ENCODE data around the gene IKZF3.

IKZF3 gene

DNA sequence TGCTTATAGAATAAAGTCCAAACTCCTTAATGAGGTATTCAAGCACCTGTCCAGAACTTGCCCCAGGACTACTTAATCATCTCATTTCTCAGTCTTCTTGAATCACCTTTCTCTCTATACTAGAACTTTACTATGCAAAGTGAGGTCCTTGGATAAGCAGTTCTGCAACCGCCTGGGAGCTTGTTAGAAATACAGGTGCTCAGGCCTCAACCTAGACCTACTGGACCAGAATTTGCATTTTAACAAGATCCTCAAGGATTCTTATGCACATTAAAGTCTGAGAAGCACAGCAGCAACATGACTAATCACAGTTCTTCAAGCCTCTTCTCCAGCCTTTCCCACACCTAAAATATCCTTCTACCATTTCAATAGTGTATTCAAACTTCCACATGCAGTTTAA lies 64.7 kb downstream of the IKZF3 start:
- Histone ChIP-seq H2AFZ (ENCODE audit: low read depth, low read length) (no peak overlapping the region), H3K9me3 (ENCODE audit: low read length) (no peaks in the 10 kb centered on the region), H3K4me1 (ENCODE audit: insufficient read depth, low read length) (no peaks in the 10 kb centered on the region), H3K36me3 (ENCODE audit: insufficient read depth, low read length) (no peaks in the 10 kb centered on the region), H3K4me3 (ENCODE audit: low read length) (no peak overlapping the region), H3K27me3 (ENCODE audit: insufficient read depth, low read length) (peaks cover 13% of the 10 kb centered on the region)

DNA sequence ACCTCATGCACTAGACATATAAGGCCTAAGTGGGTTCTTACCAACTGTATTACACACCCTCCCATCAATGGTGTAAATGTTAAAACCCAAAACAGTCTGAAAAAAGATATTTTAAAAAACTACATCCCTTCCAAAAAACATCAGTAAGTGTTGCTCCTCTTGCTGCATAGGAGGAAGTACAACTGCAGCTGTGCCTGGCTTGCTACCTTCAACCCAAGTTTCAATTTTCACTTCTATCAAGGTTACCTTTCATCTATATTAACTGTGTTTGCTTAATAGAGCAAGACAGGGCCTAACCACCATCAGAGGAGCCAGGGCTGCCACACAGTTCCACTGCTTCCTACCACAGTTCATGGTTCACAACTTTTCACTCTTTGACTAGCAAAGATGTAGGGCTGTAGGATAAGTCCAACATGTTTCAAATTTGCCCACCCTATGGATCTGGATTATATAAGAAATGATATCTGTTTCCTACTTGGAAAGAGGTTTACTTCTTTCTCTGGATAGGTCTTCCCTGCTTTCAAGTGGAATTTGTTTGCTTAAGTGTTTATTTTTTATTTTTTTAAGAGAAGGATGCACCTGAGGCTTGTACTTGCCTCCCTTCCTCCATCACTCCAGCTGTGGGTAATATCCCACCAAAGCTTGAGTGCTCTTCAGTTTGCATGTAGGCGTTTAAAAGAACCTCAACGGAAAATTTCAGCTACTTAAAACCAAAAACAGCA lies 69.7 kb downstream of the IKZF3 start:
- Histone ChIP-seq H3K4me1 (ENCODE audit: insufficient read depth, low read length) (no peaks in the 10 kb centered on the region), H3K9me3 (ENCODE audit: low read length) (no peaks in the 10 kb centered on the region), H3K36me3 (ENCODE audit: insufficient read depth, low read length) (no peaks in the 10 kb centered on the region), H3K4me3 (ENCODE audit: low read length) (no peak overlapping the region), H2AFZ (ENCODE audit: low read depth, low read length) (no peak overlapping the region), H3K27me3 (ENCODE audit: insufficient read depth, low read length) (peaks cover 25% of the 10 kb centered on the region)

DNA sequence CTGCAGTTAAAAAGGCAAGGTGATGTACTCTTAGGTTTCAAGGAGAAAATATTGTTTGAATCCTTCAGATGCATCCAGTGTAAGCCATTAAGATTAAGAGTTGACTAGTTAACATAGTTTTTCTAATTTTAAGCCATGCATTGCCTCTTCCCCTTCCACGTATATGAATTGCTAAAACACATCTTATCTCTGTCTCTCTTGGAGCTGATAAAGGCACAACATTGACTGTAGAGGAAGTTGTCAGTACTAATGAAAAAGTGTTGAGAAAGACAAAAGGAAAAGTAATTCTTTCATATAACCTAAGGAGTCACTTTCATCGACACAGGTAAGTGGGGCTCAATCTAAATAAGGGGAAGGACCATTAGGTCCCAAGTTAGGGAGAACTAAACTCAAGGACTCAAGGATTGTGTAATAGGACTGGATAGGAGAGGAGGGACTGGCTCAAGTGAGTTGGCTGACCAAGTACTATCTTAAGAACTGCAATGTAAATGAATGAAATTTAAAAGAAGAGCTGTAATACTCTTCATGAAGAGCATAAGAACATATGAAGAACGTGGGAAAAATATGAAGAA lies 70.7 kb downstream of the IKZF3 start:
- H3K9me3 ChIP-seq (ENCODE audit: low read length): no peaks in the 10 kb centered on the region
- H3K27me3 ChIP-seq (ENCODE audit: insufficient read depth, low read length): peaks cover 23% of the 10 kb centered on the region
- H3K4me3 ChIP-seq (ENCODE audit: low read length): no peak overlapping the region
- H3K36me3 ChIP-seq (ENCODE audit: insufficient read depth, low read length): no peaks in the 10 kb centered on the region
- no peaks in the 10 kb centered on the region for H3K4me1 ChIP-seq (ENCODE audit: insufficient read depth, low read length)
- no peak overlapping the region for H2AFZ ChIP-seq (ENCODE audit: low read depth, low read length)

GRCh38 chr17:39792526-39793221 lies 71.4 kb downstream of the IKZF3 start:
- peaks cover 23% of the 10 kb centered on the region for H3K27me3 ChIP-seq (ENCODE audit: insufficient read depth, low read length)
- no peaks in the 10 kb centered on the region for H3K9me3 ChIP-seq (ENCODE audit: low read length)
- no peaks in the 10 kb centered on the region for H3K36me3 ChIP-seq (ENCODE audit: insufficient read depth, low read length)
- no peaks in the 10 kb centered on the region for H3K4me1 ChIP-seq (ENCODE audit: insufficient read depth, low read length)
- no peak overlapping the region for H3K4me3 ChIP-seq (ENCODE audit: low read length)
- no peak overlapping the region for H2AFZ ChIP-seq (ENCODE audit: low read depth, low read length)

- no peaks in the 10 kb centered on the region for H3K9me3 ChIP-seq (ENCODE audit: low read length)
- no peak overlapping the region for H2AFZ ChIP-seq (ENCODE audit: low read depth, low read length)
- no peaks in the 10 kb centered on the region for H3K4me1 ChIP-seq (ENCODE audit: insufficient read depth, low read length)
- H3K27me3 ChIP-seq (ENCODE audit: insufficient read depth, low read length): peaks cover 23% of the 10 kb centered on the region
- H3K4me3 ChIP-seq (ENCODE audit: low read length): no peak overlapping the region
- no peaks in the 10 kb centered on the region for H3K36me3 ChIP-seq (ENCODE audit: insufficient read depth, low read length)
Measured at GRCh38 chr17:39791111-39791992, 72.8 kb downstream of the IKZF3 start.

GRCh38 chr17:39787743-39788484 lies 76.2 kb downstream of the IKZF3 start:
- no peak overlapping the region for H3K4me3 ChIP-seq (ENCODE audit: low read length)
- no peak overlapping the region for H2AFZ ChIP-seq (ENCODE audit: low read depth, low read length)
- no peaks in the 10 kb centered on the region for H3K4me1 ChIP-seq (ENCODE audit: insufficient read depth, low read length)
- peaks cover 20% of the 10 kb centered on the region for H3K27me3 ChIP-seq (ENCODE audit: insufficient read depth, low read length)
- no peaks in the 10 kb centered on the region for H3K9me3 ChIP-seq (ENCODE audit: low read length)
- H3K36me3 ChIP-seq (ENCODE audit: insufficient read depth, low read length): no peaks in the 10 kb centered on the region

- peaks cover 24% of the 10 kb centered on the region for H3K27me3 ChIP-seq (ENCODE audit: insufficient read depth, low read length)
- no peak overlapping the region for H2AFZ ChIP-seq (ENCODE audit: low read depth, low read length)
- no peaks in the 10 kb centered on the region for H3K4me1 ChIP-seq (ENCODE audit: insufficient read depth, low read length)
- H3K4me3 ChIP-seq (ENCODE audit: low read length): no peak overlapping the region
- no peaks in the 10 kb centered on the region for H3K36me3 ChIP-seq (ENCODE audit: insufficient read depth, low read length)
- H3K9me3 ChIP-seq (ENCODE audit: low read length): no peaks in the 10 kb centered on the region
Measured at GRCh38 chr17:39787041-39787440, 77.1 kb downstream of the IKZF3 start.

- peaks cover 28% of the 10 kb centered on the region for H3K27me3 ChIP-seq (ENCODE audit: insufficient read depth, low read length)
- no peaks in the 10 kb centered on the region for H3K4me1 ChIP-seq (ENCODE audit: insufficient read depth, low read length)
- H3K36me3 ChIP-seq (ENCODE audit: insufficient read depth, low read length): no peaks in the 10 kb centered on the region
- no peak overlapping the region for H2AFZ ChIP-seq (ENCODE audit: low read depth, low read length)
- H3K9me3 ChIP-seq (ENCODE audit: low read length): no peaks in the 10 kb centered on the region
- no peak overlapping the region for H3K4me3 ChIP-seq (ENCODE audit: low read length)
Measured at GRCh38 chr17:39782980-39783379, 81.1 kb downstream of the IKZF3 start.

- Histone ChIP-seq H2AFZ (ENCODE audit: low read depth, low read length) (no peak overlapping the region), H3K27me3 (ENCODE audit: insufficient read depth, low read length) (peaks cover 33% of the 10 kb centered on the region), H3K36me3 (ENCODE audit: insufficient read depth, low read length) (no peaks in the 10 kb centered on the region), H3K9me3 (ENCODE audit: low read length) (no peaks in the 10 kb centered on the region), H3K4me1 (ENCODE audit: insufficient read depth, low read length) (no peaks in the 10 kb centered on the region), H3K4me3 (ENCODE audit: low read length) (no peak overlapping the region)
Measured at GRCh38 chr17:39782481-39782880, 81.6 kb downstream of the IKZF3 start.

- Histone ChIP-seq H3K36me3 (ENCODE audit: insufficient read depth, low read length) (no peaks in the 10 kb centered on the region), H2AFZ (ENCODE audit: low read depth, low read length) (no peak overlapping the region), H3K4me3 (ENCODE audit: low read length) (no peak overlapping the region), H3K27me3 (ENCODE audit: insufficient read depth, low read length) (peaks cover 38% of the 10 kb centered on the region), H3K9me3 (ENCODE audit: low read length) (no peaks in the 10 kb centered on the region), H3K4me1 (ENCODE audit: insufficient read depth, low read length) (no peaks in the 10 kb centered on the region)
Measured at GRCh38 chr17:39781861-39782213, 82.3 kb downstream of the IKZF3 start.

- Histone ChIP-seq H3K27me3 (ENCODE audit: insufficient read depth, low read length) (peaks cover 39% of the 10 kb centered on the region), H3K9me3 (ENCODE audit: low read length) (no peaks in the 10 kb centered on the region), H3K4me3 (ENCODE audit: low read length) (no peak overlapping the region)
Measured at GRCh38 chr17:39781031-39781860, 82.9 kb downstream of the IKZF3 start.

More at GRCh38 chr17:39781031-39781860, 82.9 kb downstream of the IKZF3 start:
- Histone ChIP-seq H3K36me3 (ENCODE audit: insufficient read depth, low read length) (no peaks in the 10 kb centered on the region), H3K4me1 (ENCODE audit: insufficient read depth, low read length) (no peaks in the 10 kb centered on the region), H2AFZ (ENCODE audit: low read depth, low read length) (no peak overlapping the region)
